Nephron progenitor cell (in vitro differentiated cells): ENCODE measurements around the gene KLC1.

Experiments used
- DNase-seq: peaks from one replicate; pipeline ENCODE4 v3.0.0; 2021
- H3K27ac Mint-ChIP-seq: 2 replicates; pipeline ENCODE4 v1.8.0; 2021; ENCODE audit warnings: mild to moderate bottlenecking, moderate library complexity, mixed read lengths
- H3K27me3 Mint-ChIP-seq: 2 replicates; pipeline ENCODE4 v1.8.0; 2021; ENCODE audit warnings: mild to moderate bottlenecking, low read depth, mixed read lengths; ENCODE audit not compliant: poor library complexity
- H3K36me3 Mint-ChIP-seq: 2 replicates; pipeline ENCODE4 v1.8.0; 2021; ENCODE audit warnings: low read depth, mixed read lengths
- H3K4me1 Mint-ChIP-seq: 2 replicates; pipeline ENCODE4 v1.8.0; 2021; ENCODE audit warnings: mixed read lengths
- H3K4me3 Mint-ChIP-seq: 2 replicates; pipeline ENCODE4 v1.8.0; 2021; ENCODE audit warnings: mild to moderate bottlenecking, moderate library complexity, mixed read lengths
- H3K9me3 Mint-ChIP-seq: 2 replicates; pipeline ENCODE4 v1.8.0; 2021; ENCODE audit warnings: mild to moderate bottlenecking, moderate library complexity, mixed read lengths
- TF ChIP-seq, protein P1 (sequence below): fragments of 200-600 bp; sonication (generic); IDR thresholded peaks from 2 replicates; pipeline ENCODE4 v1.5.0; 2021; ENCODE audit warnings: antibody characterized with exemption

The KLC1 gene

DNA sequence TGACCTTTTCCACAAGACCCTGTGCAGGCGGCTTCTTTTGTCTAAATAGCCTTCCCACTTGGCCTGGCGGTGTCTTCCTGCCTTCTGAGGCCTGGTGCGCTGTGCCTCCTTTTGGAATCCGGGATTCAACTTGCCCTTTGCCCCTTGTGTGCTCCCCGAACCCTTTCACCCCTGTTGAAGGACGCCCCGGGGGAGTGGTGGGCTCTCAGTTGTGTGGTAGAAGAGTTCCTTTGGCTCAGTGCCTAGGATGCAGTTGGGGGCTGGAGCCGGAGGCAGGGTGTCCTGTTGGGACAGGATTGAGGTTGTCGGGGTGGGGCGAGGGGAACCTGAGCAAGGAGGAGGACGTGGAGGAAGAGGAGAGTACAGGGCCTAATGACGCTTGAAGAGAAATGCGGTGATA lies 34.5 kb downstream of the KLC1 start:
- no peak for DNase-seq
- TF ChIP-seq, protein P1, sequence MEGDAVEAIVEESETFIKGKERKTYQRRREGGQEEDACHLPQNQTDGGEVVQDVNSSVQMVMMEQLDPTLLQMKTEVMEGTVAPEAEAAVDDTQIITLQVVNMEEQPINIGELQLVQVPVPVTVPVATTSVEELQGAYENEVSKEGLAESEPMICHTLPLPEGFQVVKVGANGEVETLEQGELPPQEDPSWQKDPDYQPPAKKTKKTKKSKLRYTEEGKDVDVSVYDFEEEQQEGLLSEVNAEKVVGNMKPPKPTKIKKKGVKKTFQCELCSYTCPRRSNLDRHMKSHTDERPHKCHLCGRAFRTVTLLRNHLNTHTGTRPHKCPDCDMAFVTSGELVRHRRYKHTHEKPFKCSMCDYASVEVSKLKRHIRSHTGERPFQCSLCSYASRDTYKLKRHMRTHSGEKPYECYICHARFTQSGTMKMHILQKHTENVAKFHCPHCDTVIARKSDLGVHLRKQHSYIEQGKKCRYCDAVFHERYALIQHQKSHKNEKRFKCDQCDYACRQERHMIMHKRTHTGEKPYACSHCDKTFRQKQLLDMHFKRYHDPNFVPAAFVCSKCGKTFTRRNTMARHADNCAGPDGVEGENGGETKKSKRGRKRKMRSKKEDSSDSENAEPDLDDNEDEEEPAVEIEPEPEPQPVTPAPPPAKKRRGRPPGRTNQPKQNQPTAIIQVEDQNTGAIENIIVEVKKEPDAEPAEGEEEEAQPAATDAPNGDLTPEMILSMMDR, result no peak
- H3K27me3 Mint-ChIP-seq, result no peaks in the 10 kb centered on the region
- H3K27ac Mint-ChIP-seq, result peak overlapping the region; percentile 89
- H3K4me3 Mint-ChIP-seq, result no peak overlapping the region
- no peaks in the 10 kb centered on the region for H3K9me3 Mint-ChIP-seq
- peaks cover 67% of the 10 kb centered on the region for H3K36me3 Mint-ChIP-seq
- H3K4me1 Mint-ChIP-seq, result no peaks in the 10 kb centered on the region

DNA sequence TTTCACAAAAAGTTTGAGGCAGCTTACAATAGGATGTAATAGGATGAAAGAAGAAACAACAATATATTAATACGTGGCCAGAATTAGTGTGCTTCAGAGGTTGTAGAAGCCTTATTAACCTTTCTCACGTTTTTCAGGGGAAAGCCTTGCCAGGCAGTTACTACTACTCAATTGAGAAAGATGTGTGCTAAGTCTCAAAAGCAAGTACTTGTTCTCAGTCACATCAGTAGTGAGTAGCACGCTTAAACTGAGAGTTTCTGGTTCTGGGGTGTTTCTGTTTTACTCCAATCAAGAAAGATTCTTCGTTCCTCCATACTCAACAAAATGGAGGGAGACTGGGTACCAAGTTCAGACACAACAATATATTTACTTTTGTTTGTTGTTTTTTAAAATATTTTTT lies 38.7 kb downstream of the KLC1 start:
- Mint-ChIP-seq H3K4me3 (no peak overlapping the region), H3K36me3 (peaks cover 65% of the 10 kb centered on the region), H3K27ac (no peak overlapping the region), H3K9me3 (no peaks in the 10 kb centered on the region), H3K27me3 (no peaks in the 10 kb centered on the region), H3K4me1 (peaks cover 14% of the 10 kb centered on the region)
- DNase-seq, result no peak
- TF ChIP-seq, protein P1, result no peak

DNA sequence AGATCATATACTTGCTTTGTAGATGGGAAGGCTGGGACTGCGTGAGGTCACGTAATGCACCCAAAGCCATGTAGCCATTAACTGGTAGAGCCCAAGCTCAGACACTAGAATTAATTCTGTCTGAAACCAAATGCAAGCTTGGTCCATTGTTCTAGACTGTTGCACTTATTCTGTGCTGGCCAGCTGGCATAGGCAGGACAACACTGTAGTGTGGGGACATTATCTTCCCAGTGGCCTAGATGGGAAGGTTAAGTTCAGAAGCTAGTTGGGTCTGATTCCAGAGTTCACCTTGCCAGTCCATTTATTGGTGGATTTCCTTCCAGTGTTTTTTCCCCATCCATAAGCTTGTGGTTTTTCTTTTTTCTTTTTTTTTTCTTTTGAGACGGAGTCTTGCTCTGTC lies 39.1 kb downstream of the KLC1 start:
- DNase-seq, result no peak
- Mint-ChIP-seq H3K27me3 (no peaks in the 10 kb centered on the region), H3K27ac (peak overlapping the region; percentile 36), H3K9me3 (no peaks in the 10 kb centered on the region), H3K4me1 (peaks cover 14% of the 10 kb centered on the region), H3K4me3 (no peak overlapping the region), H3K36me3 (peaks cover 68% of the 10 kb centered on the region)
- TF ChIP-seq, protein P1, result no peak

DNA sequence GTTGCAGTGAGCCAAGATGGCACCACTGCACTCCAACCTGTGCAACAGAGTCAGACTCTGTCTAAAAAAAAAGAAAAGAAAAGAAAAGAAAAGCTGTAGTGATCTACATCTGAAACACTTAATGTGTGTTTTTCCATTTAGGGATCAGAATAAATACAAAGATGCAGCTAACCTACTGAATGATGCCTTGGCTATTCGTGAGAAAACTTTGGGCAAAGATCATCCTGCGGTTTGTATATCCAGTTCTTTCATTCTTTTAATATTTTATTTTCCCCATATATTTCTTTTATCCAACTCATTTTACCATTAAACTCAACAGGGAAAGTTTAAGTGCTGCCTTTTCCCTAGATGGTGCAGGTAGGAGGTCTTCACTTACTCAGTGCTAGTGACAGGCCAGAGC lies 40.4 kb downstream of the KLC1 start:
- H3K9me3 Mint-ChIP-seq, result no peaks in the 10 kb centered on the region
- no peak for DNase-seq
- no peak overlapping the region for H3K4me3 Mint-ChIP-seq
- no peaks in the 10 kb centered on the region for H3K27me3 Mint-ChIP-seq
- H3K36me3 Mint-ChIP-seq, result peaks cover 65% of the 10 kb centered on the region
- TF ChIP-seq, protein P1, result no peak
- H3K4me1 Mint-ChIP-seq, result peaks cover 14% of the 10 kb centered on the region
- H3K27ac Mint-ChIP-seq, result no peak overlapping the region

DNA sequence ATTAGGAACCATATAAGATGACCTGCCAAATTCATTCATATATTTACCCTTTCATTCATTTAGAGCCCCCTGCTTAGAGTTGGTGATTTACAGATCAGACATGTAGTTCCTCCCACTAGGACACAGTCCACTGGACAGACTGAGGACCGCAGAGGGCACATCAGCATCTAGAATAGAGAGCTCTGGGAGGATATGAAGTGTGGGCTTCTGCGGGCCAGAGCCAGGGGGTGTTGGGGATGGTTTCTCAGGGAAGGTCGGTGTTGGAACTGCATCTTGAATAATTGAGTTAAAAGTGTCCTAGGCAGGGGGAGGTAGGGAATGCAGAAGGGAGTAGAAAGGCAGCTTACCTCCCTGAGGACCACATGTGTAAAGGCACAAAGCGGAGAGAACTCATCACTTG lies 42.9 kb downstream of the KLC1 start:
- TF ChIP-seq, protein P1, result no peak
- no peak overlapping the region for H3K4me3 Mint-ChIP-seq

DNA sequence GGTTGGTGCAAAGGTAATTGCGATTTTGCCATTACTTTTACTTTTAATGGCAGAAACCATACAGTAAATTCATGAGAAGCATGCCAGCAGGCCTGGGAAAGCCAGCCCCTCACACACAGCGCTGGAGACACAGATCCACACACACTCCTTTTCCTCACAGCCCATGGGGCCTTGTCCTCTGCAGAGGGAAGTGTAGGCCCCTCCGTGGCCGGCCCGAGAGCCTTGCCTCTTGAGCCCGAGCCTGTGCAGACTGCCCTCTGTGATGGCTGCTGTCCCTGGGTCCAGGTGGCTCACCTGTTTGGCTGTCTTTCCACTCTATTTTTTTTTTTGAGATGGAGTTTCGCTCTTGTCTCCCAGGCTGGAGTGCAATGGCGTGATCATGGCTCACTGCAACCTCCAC lies 46.9 kb downstream of the KLC1 start:
- Mint-ChIP-seq H3K27me3 (no peaks in the 10 kb centered on the region), H3K4me3 (no peak overlapping the region), H3K36me3 (peaks cover 67% of the 10 kb centered on the region), H3K27ac (no peak overlapping the region), H3K4me1 (peaks cover 11% of the 10 kb centered on the region), H3K9me3 (no peaks in the 10 kb centered on the region)
- no peak for DNase-seq
- TF ChIP-seq, protein P1, result no peak

More for the DNA sequence above, 42.9 kb downstream of the KLC1 start:
- no peaks in the 10 kb centered on the region for H3K27me3 Mint-ChIP-seq
- H3K36me3 Mint-ChIP-seq, result peaks cover 65% of the 10 kb centered on the region
- H3K9me3 Mint-ChIP-seq, result no peaks in the 10 kb centered on the region
- no peak for DNase-seq
- H3K27ac Mint-ChIP-seq, result peak overlapping the region; percentile 80
- peaks cover 14% of the 10 kb centered on the region for H3K4me1 Mint-ChIP-seq
